Measurements from ENCODE around the gene HECTD1.

Gene HECTD1

GRCh38 chr14:31080484-31080883 lies 127.1 kb downstream of the HECTD1 start:
- no peak overlapping the region for H3K4me3 ChIP-seq (ENCODE audit: low read depth, low read length)
- DNase-seq (ENCODE audit: low read depth), result no peak
- TF ChIP-seq CTCF (IDR thresholded peaks at IDR 0.05; ENCODE audit: low read depth, low read length) (no peak), POLR2A (IDR thresholded peaks at IDR 0.05; ENCODE audit: extremely low read depth, insufficient read length) (no peak), MYC (IDR thresholded peaks at IDR 0.05; ENCODE audit: low read depth, low read length) (no peak), MAX (IDR thresholded peaks at IDR 0.05; ENCODE audit: low read depth, low read length) (no peak)

- no peak for DNase-seq (ENCODE audit: low read depth)
- H3K4me3 ChIP-seq (ENCODE audit: low read depth, low read length), result no peak overlapping the region
- TF ChIP-seq POLR2A (IDR thresholded peaks at IDR 0.05; ENCODE audit: extremely low read depth, insufficient read length) (no peak), CTCF (IDR thresholded peaks at IDR 0.05; ENCODE audit: low read depth, low read length) (no peak), MYC (IDR thresholded peaks at IDR 0.05; ENCODE audit: low read depth, low read length) (no peak), MAX (IDR thresholded peaks at IDR 0.05; ENCODE audit: low read depth, low read length) (no peak)
These were observed 127.5 kb downstream of the HECTD1 start for GRCh38 chr14:31080056-31080455.

GRCh38 chr14:31078766-31079165 lies 128.8 kb downstream of the HECTD1 start:
- H3K4me3 ChIP-seq (ENCODE audit: low read depth, low read length), result no peak overlapping the region
- DNase-seq (ENCODE audit: low read depth), result no peak
- TF ChIP-seq MAX (IDR thresholded peaks at IDR 0.05; ENCODE audit: low read depth, low read length) (no peak), MYC (IDR thresholded peaks at IDR 0.05; ENCODE audit: low read depth, low read length) (no peak), CTCF (IDR thresholded peaks at IDR 0.05; ENCODE audit: low read depth, low read length) (no peak), POLR2A (IDR thresholded peaks at IDR 0.05; ENCODE audit: extremely low read depth, insufficient read length) (no peak)

- no peak overlapping the region for H3K4me3 ChIP-seq (ENCODE audit: low read depth, low read length)
- TF ChIP-seq MAX (IDR thresholded peaks at IDR 0.05; ENCODE audit: low read depth, low read length) (no peak), MYC (IDR thresholded peaks at IDR 0.05; ENCODE audit: low read depth, low read length) (no peak)
- DNase-seq (ENCODE audit: low read depth), result no peak
These were observed 132.4 kb downstream of the HECTD1 start for GRCh38 chr14:31075144-31075543.

GRCh38 chr14:31071151-31071550 lies 136.4 kb downstream of the HECTD1 start:
- no peak for TF ChIP-seq MYC (IDR thresholded peaks at IDR 0.05; ENCODE audit: low read depth, low read length)
- TF ChIP-seq MAX (IDR thresholded peaks at IDR 0.05; ENCODE audit: low read depth, low read length), result no peak
- TF ChIP-seq POLR2A (IDR thresholded peaks at IDR 0.05; ENCODE audit: extremely low read depth, insufficient read length), result no peak
- no peak for TF ChIP-seq CTCF (IDR thresholded peaks at IDR 0.05; ENCODE audit: low read depth, low read length)
- H3K4me3 ChIP-seq (ENCODE audit: low read depth, low read length), result no peak overlapping the region
- no peak for DNase-seq (ENCODE audit: low read depth)

- no peak overlapping the region for H3K4me3 ChIP-seq (ENCODE audit: low read depth, low read length)
- DNase-seq (ENCODE audit: low read depth), result no peak
- TF ChIP-seq MAX (IDR thresholded peaks at IDR 0.05; ENCODE audit: low read depth, low read length), result no peak
- TF ChIP-seq POLR2A (IDR thresholded peaks at IDR 0.05; ENCODE audit: extremely low read depth, insufficient read length), result no peak
- no peak for TF ChIP-seq CTCF (IDR thresholded peaks at IDR 0.05; ENCODE audit: low read depth, low read length)
- no peak for TF ChIP-seq MYC (IDR thresholded peaks at IDR 0.05; ENCODE audit: low read depth, low read length)
These were observed 137.2 kb downstream of the HECTD1 start for GRCh38 chr14:31070431-31070830.

All from NB4 (cell line).